CD4-positive, alpha-beta T cell (primary cell): ENCODE results near the gene NUMA1. TPM values are rescaled to one million over a fixed set of nuclear protein-coding genes. Genes with fewer than 3 reads are reported as not detected.

Source experiments
- ATAC-seq: fragments of 200-7000 bp; cut with Tn5 transposase; one replicate; pipeline ENCODE4 v1.10.0; 2022; ENCODE audit warnings: mild to moderate bottlenecking; ENCODE audit not compliant: poor library complexity
- CTCF ChIA-PET: fragments of 350-600 bp; sonication (Branson Sonifier 250); formaldehyde crosslinking; loops from one replicate; lab custom pipeline; 2021; ENCODE audit warnings: antibody characterized with exemption, inconsistent platforms; lab: Charles Lee
- POLR2A ChIA-PET: fragments of 350-600 bp; sonication (Branson Sonifier 250); formaldehyde crosslinking; loops from one replicate; lab custom pipeline; 2021; ENCODE audit warnings: antibody characterized with exemption, inconsistent platforms; lab: Charles Lee
- DNase-seq, 14 experiments: peaks; one replicate each; pipeline ENCODE4 v3.0.0-alpha.2; 2013 to 2020; ENCODE audit warnings: mixed read lengths in 2 of 14
- H3K27ac ChIP-seq, 2 donors: one replicate each; pipeline versions ENCODE4 v1.5.1 to v1.7.0; 2013; ENCODE audit warnings: low read length in 2 of 2, low read depth in 1 of 2, mild to moderate bottlenecking in 1 of 2
- H3K27me3 ChIP-seq, 2 experiments: 1 replicate in 1 of 2; 2 replicates in 1 of 2; pipeline versions ENCODE4 v1.6.1 to v1.7.0; 2013; ENCODE audit warnings: low read length in 2 of 2, control low read depth in 1 of 2, mild to moderate bottlenecking in 1 of 2, moderate library complexity in 1 of 2; ENCODE audit not compliant: insufficient read depth in 2 of 2, control insufficient read depth in 1 of 2
- H3K36me3 ChIP-seq: one replicate; pipeline ENCODE4 v1.6.1; 2013; ENCODE audit warnings: low read length, control low read depth; ENCODE audit not compliant: insufficient read depth
- H3K4me1 ChIP-seq: one replicate; pipeline ENCODE4 v1.6.1; 2013; ENCODE audit warnings: low read length, control low read depth; ENCODE audit not compliant: insufficient read depth
- H3K4me3 ChIP-seq: one replicate; pipeline ENCODE4 v1.5.1; 2013; ENCODE audit warnings: mild to moderate bottlenecking, low read length, moderate library complexity
- H3K9me3 ChIP-seq, 2 experiments: 1 replicate in 1 of 2; 2 replicates in 1 of 2; pipeline versions ENCODE4 v1.6.1 to v1.7.0; 2013; ENCODE audit warnings: low read length in 2 of 2, mild to moderate bottlenecking in 2 of 2, control low read depth in 1 of 2, moderate library complexity in 1 of 2; ENCODE audit not compliant: control insufficient read depth in 1 of 2, insufficient read depth in 1 of 2
- H3K27ac Mint-ChIP-seq: one replicate; pipeline ENCODE4 v1.8.0; 2020; ENCODE audit warnings: mixed read lengths
- H3K27me3 Mint-ChIP-seq: one replicate; pipeline ENCODE4 v1.8.0; 2021; ENCODE audit warnings: mixed read lengths
- H3K36me3 Mint-ChIP-seq: one replicate; pipeline ENCODE4 v1.8.0; 2021; ENCODE audit warnings: low read depth, mixed read lengths
- H3K4me1 Mint-ChIP-seq: one replicate; pipeline ENCODE4 v1.8.0; 2021; ENCODE audit warnings: low read depth, mixed read lengths
- H3K4me3 Mint-ChIP-seq: one replicate; pipeline ENCODE4 v1.8.0; 2020; ENCODE audit warnings: mild to moderate bottlenecking, mixed read lengths
- H3K9me3 Mint-ChIP-seq: one replicate; pipeline ENCODE4 v1.8.0; 2020; ENCODE audit warnings: mixed read lengths
- CTCF ChIP-seq: fragments of 200-600 bp; IDR thresholded peaks from one replicate; pipeline ENCODE4 v1.8.0; 2022; ENCODE audit warnings: antibody characterized with exemption, mild to moderate bottlenecking
- intact Hi-C, 2 experiments: fragments of 100-400 bp; cut with DNase I in 1 of 2; cut with micrococcal nuclease in 1 of 2; formaldehyde crosslinking; loops; one replicate each; pipeline versions ENCODE4 v1.15.1 to v1.9.0; 2023 to 2025; cut with DNase I, micrococcal nuclease
- total RNA-seq, 174 experiments: library from RNA in 2 of 174; stranded (reverse) in 2 of 174; gene quantifications; one replicate each; pipeline ENCODE4 v1.2.3 and lab custom pipeline; 2021 to 2026

NUMA1 gene
- total RNA-seq, 2 experiments from 2014 or later, result 191 to 197 TPM

- Mint-ChIP-seq H3K27me3 (no peaks in the 10 kb centered on the region), H3K27ac (peak overlapping the region; percentile 39), H3K36me3 (peaks cover 92% of the 10 kb centered on the region), H3K4me1 (peaks cover 11% of the 10 kb centered on the region), H3K9me3 (no peaks in the 10 kb centered on the region), H3K4me3 (no peak overlapping the region)
- H3K4me3 ChIP-seq, result no peak overlapping the region
- POLR2A ChIA-PET, result interaction anchor here (0.8 to 1.2 kb wide), 2 partner anchors 19 to 105 kb away, joined by 3 to 4 read pairs; no protein-coding TSS in a partner anchor
- H3K27me3 ChIP-seq, result no peaks in the 10 kb centered on the region
- H3K4me1 ChIP-seq, result no peaks in the 10 kb centered on the region
- DNase-seq (no peak), ATAC-seq (no peak)
- H3K36me3 ChIP-seq, result peaks cover 91% of the 10 kb centered on the region
- intact Hi-C loops, result no loop called here
- CTCF ChIA-PET, result no interaction called here
- H3K9me3 ChIP-seq, result no peaks in the 10 kb centered on the region
- no peak for TF ChIP-seq CTCF
- H3K27ac ChIP-seq, result no peak overlapping the region
Observed at GRCh38 chr11:72005347-72006260, 74.7 kb downstream of the NUMA1 start.

- Histone ChIP-seq H3K4me1 (peaks cover 8% of the 10 kb centered on the region), H3K36me3 (peaks cover 86% of the 10 kb centered on the region), H3K27ac (no peak overlapping the region), H3K27me3 (no peaks in the 10 kb centered on the region), H3K9me3 (no peaks in the 10 kb centered on the region), H3K4me3 (no peak overlapping the region)
- Mint-ChIP-seq H3K4me1 (peaks cover 20% of the 10 kb centered on the region), H3K27me3 (no peaks in the 10 kb centered on the region), H3K4me3 (no peak overlapping the region), H3K36me3 (peaks cover 84% of the 10 kb centered on the region), H3K9me3 (no peaks in the 10 kb centered on the region), H3K27ac (no peak overlapping the region)
- no peak for ATAC-seq
- POLR2A ChIA-PET, result interaction anchor here (1.2 kb wide), 1 partner anchor 20 kb away, joined by 3 read pairs; no protein-coding TSS in a partner anchor
- intact Hi-C loops, result no loop called here
- DNase-seq, result no peak
- CTCF ChIA-PET, result no interaction called here
- TF ChIP-seq CTCF, result no peak
Observed at GRCh38 chr11:72004515-72005346, 75.6 kb downstream of the NUMA1 start.

GRCh38 chr11:72003776-72004171 is 76.6 kb downstream of the NUMA1 start:
- no peaks in the 10 kb centered on the region for H3K27me3 ChIP-seq
- H3K27me3 Mint-ChIP-seq, result no peaks in the 10 kb centered on the region
- H3K27ac ChIP-seq, result no peak overlapping the region
- H3K4me1 ChIP-seq, result peaks cover 18% of the 10 kb centered on the region
- no peak overlapping the region for H3K4me3 ChIP-seq
- no peaks in the 10 kb centered on the region for H3K9me3 ChIP-seq
- H3K4me3 Mint-ChIP-seq, result no peak overlapping the region
- no peak for TF ChIP-seq CTCF
- H3K36me3 Mint-ChIP-seq, result peaks cover 84% of the 10 kb centered on the region
- H3K27ac Mint-ChIP-seq, result no peak overlapping the region
- CTCF ChIA-PET, result no interaction called here
- ATAC-seq, result no peak
- no peaks in the 10 kb centered on the region for H3K9me3 Mint-ChIP-seq
- POLR2A ChIA-PET, result no interaction called here
- DNase-seq, result no peak
- intact Hi-C loops, result no loop called here
- H3K36me3 ChIP-seq, result peaks cover 77% of the 10 kb centered on the region
- H3K4me1 Mint-ChIP-seq, result peaks cover 30% of the 10 kb centered on the region
